Left colon (tissue), 2 donors: ENCODE data around the gene ZNF614. TPM values are rescaled to one million over a fixed set of nuclear protein-coding genes. Genes with fewer than 3 reads are reported as not detected.
A peak's percentile ranks its signal among the peaks of the same experiment; 100 is the strongest.
"Not testable (repeated sequence)": the region's sequence is repeated elsewhere in the genome, so short reads cannot be mapped to it uniquely, and the experiment has no call there.

Experiments used
- ATAC-seq: fragments of 200-7000 bp; cut with Tn5 transposase; one replicate; pipeline ENCODE4 v1.9.1; 2020; ENCODE audit warnings: mild to moderate bottlenecking, moderate library complexity
- DNase-seq, 2 donors: peaks; one replicate each; pipeline ENCODE4 v3.0.0-alpha.2; 2020
- intact Hi-C, 2 donors: fragments of 100-400 bp; cut with DNase I in 1 of 2; cut with micrococcal nuclease in 1 of 2; formaldehyde crosslinking; loops; one replicate each; pipeline versions ENCODE4 v1.11.2 to v1.14.0; 2022; cut with DNase I, micrococcal nuclease
- long read RNA-seq: library from polyadenylated mRNA; unstranded; transcript quantifications from one replicate; pipeline ENCODE4 v2.0.0, GENCODE V29; 2021
- total RNA-seq, 2 donors: library from RNA; stranded (reverse); fragmentation: NEBNext Ultra II Directional; extraction: Animal tissue kit (Norgen Biotek cat#: 25700); gene quantifications; one replicate each; pipeline ENCODE4 v1.2.1, GENCODE V29; 2021
- donor health status: DM: no; HTN: no; CAD: no.
- donor health status: DM: yes; HTN: yes; CAD: no.

The ZNF614 gene
- 1 to 10 TPM; 3.7 to 3.9 TPM for total RNA-seq
- long read RNA-seq, full-length matches to known transcripts = 2 of 3 reads
- long read RNA-seq, partial matches to known transcripts = 0 of 3 reads
- long read RNA-seq, other reads (novel, unspliced or antisense) = 1 of 3 reads

DNA sequence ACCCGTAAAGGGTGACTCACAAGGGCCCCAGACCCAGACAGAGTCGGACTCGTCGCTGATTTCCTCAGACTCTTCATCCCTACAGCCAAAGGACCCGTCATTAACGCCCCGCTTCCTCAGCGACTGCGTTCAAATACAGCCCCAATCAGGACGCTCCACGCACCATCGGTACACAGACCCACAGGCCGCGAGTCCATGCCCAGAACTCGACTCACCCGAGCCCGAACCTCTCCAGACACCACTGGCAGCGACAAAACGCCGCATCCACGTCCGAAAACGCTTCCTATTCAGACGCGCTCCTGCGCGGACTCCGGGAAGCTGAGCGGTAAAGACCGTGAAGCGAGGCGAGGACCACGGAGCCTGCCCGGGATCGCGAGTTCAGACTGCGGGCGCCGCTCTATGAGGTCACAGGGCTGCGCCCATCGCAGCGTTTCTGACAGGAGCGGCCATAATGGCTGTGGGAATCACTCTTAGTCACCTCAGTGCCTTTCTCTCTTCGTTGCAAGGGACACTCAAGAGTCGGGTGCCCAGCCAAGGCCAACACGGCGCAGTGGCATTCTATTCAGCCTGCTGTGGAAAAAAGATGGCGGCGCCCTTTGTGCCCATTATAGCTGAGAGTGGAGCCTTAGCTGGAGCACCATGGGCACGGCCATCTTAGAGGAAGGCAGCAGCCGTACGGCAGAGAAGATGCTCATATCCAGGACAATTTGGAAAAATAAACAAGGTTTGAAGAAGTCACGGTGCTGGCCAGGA lies at the start of gene ZNF614:
Gene ZNF614 (minus strand): TSS at position 353 of the 753 bp plus-strand sequence. CDS start 2,634 bp downstream, outside the sequence.
- peak; percentile 99 for ATAC-seq
- intact Hi-C loops = no loop called here
- DNase-seq = peak; percentile 82 to 91

DNA sequence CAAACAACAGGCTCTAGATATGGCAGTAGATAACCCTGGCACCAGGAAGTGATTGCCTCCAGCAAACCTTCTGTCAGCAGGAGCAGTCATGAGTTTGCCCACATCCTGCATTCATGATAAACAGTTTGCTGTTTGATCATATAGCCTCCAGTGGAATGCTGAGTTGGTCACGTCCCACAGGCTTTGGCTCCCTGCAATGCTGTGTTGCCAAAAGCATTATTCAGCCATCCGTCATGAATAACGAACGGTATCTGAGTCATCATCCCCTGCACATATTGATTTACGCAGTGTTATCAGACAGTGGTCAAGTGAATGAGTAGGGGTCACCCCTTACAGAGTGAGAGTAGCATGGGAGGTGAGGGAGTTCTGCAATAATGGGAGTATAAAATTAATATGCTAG lies 42.3 kb upstream of the ZNF614 start:
- intact Hi-C loops = no loop called here
- DNase-seq = no peak
- ATAC-seq = no peak

DNA sequence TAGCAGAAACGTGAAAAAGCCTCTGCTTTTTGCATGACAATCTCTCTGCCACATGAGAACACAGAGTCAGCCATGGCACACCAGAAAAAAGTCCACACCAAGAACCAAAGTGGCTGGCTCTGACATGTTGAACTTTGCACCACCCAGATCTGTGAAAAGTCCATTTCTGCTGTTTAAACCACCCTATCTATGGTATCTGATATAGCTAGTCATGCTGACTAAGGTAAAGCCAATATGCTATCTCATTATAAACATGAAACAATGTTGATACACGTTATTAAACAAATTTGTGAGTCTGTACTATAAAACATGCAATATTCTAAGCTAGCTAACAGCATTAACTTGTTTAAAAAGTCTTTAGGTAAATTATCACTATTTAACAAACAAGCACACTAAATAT lies 41.5 kb upstream of the ZNF614 start:
- intact Hi-C loops = no loop called here
- ATAC-seq (no peak), DNase-seq (no peak)

DNA sequence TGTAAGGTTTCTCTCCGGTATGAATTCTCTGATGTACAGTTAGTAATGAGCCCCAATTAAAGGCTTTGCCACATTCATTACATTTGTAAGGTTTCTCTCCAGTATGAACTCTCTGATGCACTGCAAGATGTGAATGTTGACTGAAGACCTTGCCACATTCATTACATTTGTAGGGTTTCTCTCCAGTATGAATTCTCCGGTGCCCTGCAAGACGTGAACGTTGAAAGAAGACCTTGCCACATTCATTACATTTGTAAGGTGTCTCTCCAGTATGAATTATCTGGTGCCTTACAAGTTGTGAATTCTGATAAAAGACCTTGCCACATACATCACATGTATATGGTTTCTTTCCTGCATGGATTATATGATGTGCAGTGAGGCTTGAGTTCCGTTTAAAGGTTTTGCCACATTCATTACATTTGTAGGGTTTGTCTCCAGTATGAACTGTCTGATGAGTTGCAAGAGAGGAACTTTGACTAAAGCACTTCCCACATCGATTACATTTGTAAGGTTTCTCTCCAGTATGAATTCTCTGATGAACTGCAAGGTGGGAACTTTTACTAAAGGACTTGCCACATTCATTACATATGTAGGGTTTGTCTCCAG lies 38.2 kb upstream of the ZNF614 start:
- intact Hi-C loops = no loop called here
- no peak for ATAC-seq
- DNase-seq = no peak

DNA sequence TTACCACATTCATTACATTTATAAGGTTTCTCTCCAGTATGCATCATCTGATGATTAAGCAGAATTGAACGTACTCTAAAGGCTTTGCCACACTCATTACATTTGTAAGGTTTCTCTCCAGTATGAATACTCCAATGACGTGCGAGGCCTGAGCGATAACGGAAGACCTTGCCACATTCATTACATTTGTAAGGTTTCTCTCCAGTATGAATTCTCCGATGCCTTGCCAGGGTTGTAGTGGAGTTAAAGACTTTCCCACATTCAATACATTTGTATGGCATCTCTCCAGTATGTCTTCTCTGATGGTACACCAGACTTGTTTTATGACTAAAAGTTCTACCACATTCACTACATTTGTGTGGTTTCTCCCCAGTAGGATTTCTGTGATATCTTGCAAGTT lies 37.2 kb upstream of the ZNF614 start:
- ATAC-seq = no peak
- intact Hi-C loops = no loop called here
- DNase-seq = no peak

DNA sequence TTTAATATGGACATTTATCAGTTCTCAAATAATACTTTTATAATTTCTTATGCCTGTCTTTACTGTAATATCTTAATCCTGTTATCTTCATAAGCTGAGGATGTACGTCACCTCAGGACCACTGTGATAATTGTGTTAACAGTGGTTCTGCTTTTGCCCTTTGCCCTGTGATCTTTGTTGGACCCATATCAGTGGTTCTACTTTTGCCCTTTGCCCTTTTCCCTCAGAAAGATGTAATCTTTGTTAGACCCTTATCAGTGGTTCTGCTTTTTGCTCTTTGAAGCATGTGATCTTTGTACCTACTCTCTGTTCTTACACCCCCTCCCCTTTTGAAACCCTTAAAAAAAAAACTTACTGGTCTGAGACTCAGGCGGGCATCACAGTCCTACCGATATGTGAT lies 28.3 kb upstream of the ZNF614 start:
- DNase-seq, ATAC-seq, intact Hi-C loops: not testable (repeated sequence)

GRCh38 chr19:52051736-52052135 lies 23.6 kb upstream of the ZNF614 start:
- intact Hi-C loops = not testable (repeated sequence)

GRCh38 chr19:52048555-52049501 lies 20.6 kb upstream of the ZNF614 start, which contains the start of gene ZNF432:
TSS of gene ZNF432 (minus strand) at chr19:52048838. CDS start at chr19:52046868, 1,970 bp downstream.
- intact Hi-C loops = no loop called here
- DNase-seq (peak; percentile 90 to 94), ATAC-seq (peak; percentile 97)

More at GRCh38 chr19:52051736-52052135, 23.6 kb upstream of the ZNF614 start:
- not testable (repeated sequence) for DNase-seq, ATAC-seq

- intact Hi-C loops = no loop called here
- no peak for ATAC-seq
- DNase-seq = no peak
Measured at GRCh38 chr19:52039169-52039568, 11.0 kb upstream of the ZNF614 start.

DNA sequence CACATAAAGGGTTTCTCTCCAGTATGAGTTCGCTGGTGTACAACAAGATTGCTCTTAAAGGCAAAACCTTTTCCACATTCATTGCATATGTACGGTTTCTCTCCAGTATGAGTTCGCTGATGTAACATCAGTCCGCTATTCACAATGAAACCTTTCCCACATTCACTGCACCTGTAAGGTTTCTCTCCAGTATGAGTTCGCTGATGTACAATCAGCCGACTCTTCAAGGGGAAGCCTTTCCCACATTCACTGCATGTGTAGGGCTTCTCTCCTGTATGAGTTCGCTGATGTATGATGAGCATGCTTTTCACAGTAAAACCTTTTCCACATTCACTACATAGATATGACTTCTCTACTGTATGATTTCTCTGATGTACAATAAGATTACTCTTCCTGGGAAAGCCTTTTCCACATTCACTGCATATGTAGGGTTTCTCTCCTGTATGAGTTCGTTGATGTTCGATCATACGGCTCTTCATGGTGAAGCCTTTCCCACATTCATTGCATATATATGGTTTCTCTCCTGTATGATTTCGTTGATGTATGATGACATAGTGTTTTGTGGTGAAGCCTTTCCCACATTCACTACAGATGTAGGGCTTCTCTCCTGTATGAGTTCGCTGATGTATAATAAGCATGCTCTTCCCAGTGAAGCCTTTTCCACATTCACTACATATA lies 6.0 kb upstream of the ZNF614 start:
- DNase-seq (no peak), ATAC-seq (no peak)
- intact Hi-C loops = no loop called here

DNA sequence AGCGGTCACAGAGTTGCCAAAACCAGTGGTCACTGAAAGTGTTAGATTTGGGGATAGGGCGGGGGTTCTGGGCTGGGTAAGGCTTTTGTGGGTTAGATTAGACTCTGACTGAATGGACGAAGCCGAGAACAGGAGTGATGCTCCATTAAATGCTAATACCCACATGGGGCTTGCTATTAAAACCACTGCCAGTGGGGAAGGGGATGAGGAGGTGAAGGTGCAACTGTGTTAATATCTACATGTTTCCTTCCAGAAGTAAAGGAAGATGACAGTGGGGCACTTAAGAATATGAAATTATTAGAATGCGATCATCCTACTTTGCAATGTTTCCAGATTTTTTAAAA lies 573 bp upstream of the ZNF614 start:
- intact Hi-C loops = no loop called here
- ATAC-seq (peak; percentile 16), DNase-seq (no peak)

GRCh38 chr19:52026255-52026990 lies 1.8 kb downstream of the ZNF614 start:
- ATAC-seq, intact Hi-C loops, DNase-seq: not testable (repeated sequence)

DNA sequence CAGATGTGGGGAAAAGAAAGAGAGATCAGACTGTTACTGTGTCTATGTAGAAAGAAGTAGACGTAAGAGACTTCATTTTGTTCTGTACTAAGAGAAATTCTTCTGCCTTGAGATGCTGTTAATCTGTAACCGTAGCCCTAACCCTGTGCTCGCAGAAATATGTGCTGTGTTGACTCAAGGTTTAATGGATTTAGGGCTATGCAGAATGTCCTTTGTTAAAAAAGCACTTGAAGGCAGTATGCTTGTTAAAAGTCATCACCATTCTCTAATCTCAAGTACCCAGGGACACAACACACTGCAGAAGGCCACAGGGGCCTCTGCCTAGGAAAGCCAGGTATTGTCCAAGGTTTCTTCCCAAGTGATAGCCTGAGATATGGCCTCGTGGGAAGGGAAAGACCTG lies 3.7 kb downstream of the ZNF614 start:
- ATAC-seq, DNase-seq, intact Hi-C loops: not testable (repeated sequence)

- DNase-seq (no peak), ATAC-seq (no peak)
- intact Hi-C loops = no loop called here
Measured at GRCh38 chr19:52022193-52022592, 6.0 kb downstream of the ZNF614 start.

GRCh38 chr19:52020506-52020905 lies 7.7 kb downstream of the ZNF614 start:
- ATAC-seq (no peak), DNase-seq (no peak)
- intact Hi-C loops = no loop called here

GRCh38 chr19:52010674-52011073 lies 17.5 kb downstream of the ZNF614 start:
- DNase-seq (no peak), ATAC-seq (no peak)
- intact Hi-C loops = no loop called here

DNA sequence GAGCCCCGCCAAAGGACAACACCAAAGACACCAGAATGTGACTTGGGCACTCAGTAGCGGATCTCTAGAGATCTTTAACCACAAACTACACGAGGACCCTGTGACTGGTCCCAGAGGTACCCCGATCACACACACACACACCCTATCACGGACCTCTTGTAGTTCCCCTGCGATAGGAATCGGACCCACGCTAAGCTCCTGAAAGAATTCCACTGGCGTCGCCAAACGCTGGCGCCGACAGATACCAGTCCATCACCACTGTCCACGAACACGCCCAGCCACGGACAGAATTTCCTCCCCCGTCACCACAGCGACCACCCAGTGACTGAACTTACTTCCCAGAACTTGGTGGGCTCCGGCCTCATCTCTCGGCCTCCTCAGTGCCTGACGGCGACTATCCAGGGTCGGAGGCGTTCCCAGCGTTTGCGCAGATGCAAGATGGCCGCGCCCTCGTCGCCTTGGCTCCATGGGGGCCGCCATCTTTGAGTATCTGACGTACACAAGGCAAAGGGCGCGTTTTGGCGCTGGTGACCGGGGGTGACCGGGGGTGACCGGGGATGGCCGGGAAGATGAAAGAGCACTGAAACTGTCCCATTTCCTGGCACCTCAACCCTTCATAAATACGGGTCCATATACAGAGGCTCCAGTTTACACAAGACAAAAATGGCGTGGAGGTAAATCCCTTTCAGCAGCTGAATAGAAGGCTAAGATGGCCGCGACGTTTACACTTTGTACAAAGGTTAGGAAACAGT lies 20.2 kb downstream of the ZNF614 start, which contains the start of gene ZNF615:
Gene ZNF615 (minus strand): TSS at position 406 of the 752 bp plus-strand sequence. CDS start 4,500 bp downstream, outside the sequence.
- ATAC-seq (peak; percentile 99), DNase-seq (peak; percentile 83 to 93)
- intact Hi-C loops = no loop called here
